Calu3 (cell line): ENCODE results near the gene RGS3. TPM values are rescaled to one million over a fixed set of nuclear protein-coding genes. Genes with fewer than 3 reads are reported as not detected.
A peak's percentile ranks its signal among the peaks of the same experiment; 100 is the strongest.

Experiments used
- BruUV-seq: library from RNA; stranded (reverse); fragments of 400-500 nt; replicated peaks from 2 replicates; lab custom pipeline; 2021; lab: Mats Ljungman, UMichigan
- CTCF ChIA-PET: fragments of 300-600 bp; sonication (Branson Sonifier 250); formaldehyde crosslinking; loops from one replicate; lab custom pipeline; 2022; ENCODE audit warnings: antibody characterized with exemption; lab: Charles Lee
- DNase-seq: peaks from one replicate; pipeline ENCODE4 v3.0.0; 2022
- H3K27ac Mint-ChIP-seq: one replicate; pipeline ENCODE4 v1.8.0; 2022; ENCODE audit warnings: mixed read lengths; ENCODE audit not compliant: unreplicated experiment
- H3K27me3 Mint-ChIP-seq: one replicate; pipeline ENCODE4 v1.8.0; 2022; ENCODE audit warnings: mixed read lengths; ENCODE audit not compliant: unreplicated experiment
- H3K36me3 Mint-ChIP-seq: one replicate; pipeline ENCODE4 v1.8.0; 2022; ENCODE audit warnings: mild to moderate bottlenecking, moderate library complexity, mixed read lengths; ENCODE audit not compliant: insufficient read depth, unreplicated experiment
- H3K4me1 Mint-ChIP-seq: one replicate; pipeline ENCODE4 v1.8.0; 2022; ENCODE audit warnings: mild to moderate bottlenecking, low read depth, mixed read lengths; ENCODE audit not compliant: unreplicated experiment
- H3K4me3 Mint-ChIP-seq: one replicate; pipeline ENCODE4 v1.8.0; 2022; ENCODE audit warnings: mild to moderate bottlenecking, low read depth, moderate library complexity, mixed read lengths; ENCODE audit not compliant: unreplicated experiment
- H3K9me3 Mint-ChIP-seq: one replicate; pipeline ENCODE4 v1.8.0; 2022; ENCODE audit warnings: low read depth, mixed read lengths; ENCODE audit not compliant: unreplicated experiment
- intact Hi-C: fragments of 100-400 bp; cut with micrococcal nuclease; formaldehyde crosslinking; loops from one replicate; pipeline ENCODE4 v1.10.0; 2022; ENCODE audit not compliant: unreplicated experiment
- total RNA-seq: library from RNA; stranded (reverse); gene quantifications from 2 replicates; pipeline ENCODE4 v1.2.3, GENCODE V29; 2022
- TF ChIP-seq, protein P1 (sequence below): fragments of 200-600 bp; IDR thresholded peaks from one replicate; pipeline ENCODE4 v1.8.0; 2022; ENCODE audit warnings: antibody characterized with exemption; ENCODE audit not compliant: unreplicated experiment

The RGS3 gene
- total RNA-seq, 1 experiment from 2014 or later: 61.8 TPM

DNA sequence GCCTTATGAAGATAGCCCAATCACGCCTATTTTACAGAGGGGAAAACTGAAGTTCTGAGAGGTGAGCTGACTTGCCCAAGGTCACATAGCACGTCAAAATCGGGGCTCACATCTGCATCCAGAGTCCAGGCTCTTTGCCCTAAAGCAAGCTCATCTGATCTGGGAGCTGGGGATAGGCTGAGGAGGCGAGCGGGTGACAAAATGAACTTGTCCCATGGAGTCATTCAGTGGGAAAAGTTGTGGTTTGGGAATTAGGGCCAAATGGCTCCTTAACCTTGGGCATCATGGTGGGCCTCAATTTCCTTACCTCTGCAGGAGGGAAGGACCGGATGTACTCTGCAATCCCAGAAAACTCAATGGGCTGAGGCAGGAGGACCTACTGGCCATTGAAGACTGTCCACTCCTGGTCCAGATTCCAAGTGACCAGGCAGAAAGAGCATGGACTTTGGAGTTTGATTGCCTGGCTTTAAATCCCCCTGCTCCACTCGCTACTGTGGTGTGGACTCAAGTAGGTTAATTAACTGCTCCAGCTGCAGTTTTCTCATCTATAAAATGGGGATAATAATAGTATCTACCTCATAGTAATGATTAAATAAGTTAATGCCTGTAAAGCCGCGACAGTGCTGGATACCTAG is 160.4 kb downstream of the RGS3 start:
- no peak overlapping the region for H3K4me3 Mint-ChIP-seq
- no TSS peak for BruUV-seq
- H3K36me3 Mint-ChIP-seq: peaks cover 39% of the 10 kb centered on the region
- peaks cover 45% of the 10 kb centered on the region for H3K4me1 Mint-ChIP-seq
- intact Hi-C loops: no loop called here
- TF ChIP-seq, protein P1, sequence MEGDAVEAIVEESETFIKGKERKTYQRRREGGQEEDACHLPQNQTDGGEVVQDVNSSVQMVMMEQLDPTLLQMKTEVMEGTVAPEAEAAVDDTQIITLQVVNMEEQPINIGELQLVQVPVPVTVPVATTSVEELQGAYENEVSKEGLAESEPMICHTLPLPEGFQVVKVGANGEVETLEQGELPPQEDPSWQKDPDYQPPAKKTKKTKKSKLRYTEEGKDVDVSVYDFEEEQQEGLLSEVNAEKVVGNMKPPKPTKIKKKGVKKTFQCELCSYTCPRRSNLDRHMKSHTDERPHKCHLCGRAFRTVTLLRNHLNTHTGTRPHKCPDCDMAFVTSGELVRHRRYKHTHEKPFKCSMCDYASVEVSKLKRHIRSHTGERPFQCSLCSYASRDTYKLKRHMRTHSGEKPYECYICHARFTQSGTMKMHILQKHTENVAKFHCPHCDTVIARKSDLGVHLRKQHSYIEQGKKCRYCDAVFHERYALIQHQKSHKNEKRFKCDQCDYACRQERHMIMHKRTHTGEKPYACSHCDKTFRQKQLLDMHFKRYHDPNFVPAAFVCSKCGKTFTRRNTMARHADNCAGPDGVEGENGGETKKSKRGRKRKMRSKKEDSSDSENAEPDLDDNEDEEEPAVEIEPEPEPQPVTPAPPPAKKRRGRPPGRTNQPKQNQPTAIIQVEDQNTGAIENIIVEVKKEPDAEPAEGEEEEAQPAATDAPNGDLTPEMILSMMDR: no peak
- no peaks in the 10 kb centered on the region for H3K27me3 Mint-ChIP-seq
- DNase-seq: no peak
- H3K27ac Mint-ChIP-seq: peak overlapping the region; percentile 99
- CTCF ChIA-PET: interaction anchor here (1.5 kb wide), 1 partner anchor 14 kb away, joined by 4 read pairs; no protein-coding TSS in a partner anchor
- H3K9me3 Mint-ChIP-seq: no peaks in the 10 kb centered on the region

DNA sequence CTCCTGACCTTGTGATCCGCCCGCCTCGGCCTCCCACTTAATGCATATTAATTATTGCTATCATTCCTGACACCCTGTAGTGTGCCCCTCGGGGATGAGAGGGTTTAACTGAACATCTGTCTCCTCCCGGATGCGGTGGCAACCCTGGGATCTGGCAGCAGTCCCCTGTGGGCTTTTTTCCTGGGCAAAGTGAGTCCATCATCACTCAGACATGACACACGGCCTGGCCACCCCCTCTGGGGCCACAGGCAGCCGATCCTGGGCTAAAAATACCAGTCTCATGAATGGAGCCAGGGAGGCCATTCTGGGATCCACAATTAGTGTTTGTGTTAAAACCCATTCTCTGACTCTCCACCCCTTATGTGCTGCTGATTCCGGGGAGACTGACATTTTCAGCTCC is 161.2 kb downstream of the RGS3 start:
- H3K27ac Mint-ChIP-seq: no peak overlapping the region
- H3K4me1 Mint-ChIP-seq: peaks cover 38% of the 10 kb centered on the region

DNA sequence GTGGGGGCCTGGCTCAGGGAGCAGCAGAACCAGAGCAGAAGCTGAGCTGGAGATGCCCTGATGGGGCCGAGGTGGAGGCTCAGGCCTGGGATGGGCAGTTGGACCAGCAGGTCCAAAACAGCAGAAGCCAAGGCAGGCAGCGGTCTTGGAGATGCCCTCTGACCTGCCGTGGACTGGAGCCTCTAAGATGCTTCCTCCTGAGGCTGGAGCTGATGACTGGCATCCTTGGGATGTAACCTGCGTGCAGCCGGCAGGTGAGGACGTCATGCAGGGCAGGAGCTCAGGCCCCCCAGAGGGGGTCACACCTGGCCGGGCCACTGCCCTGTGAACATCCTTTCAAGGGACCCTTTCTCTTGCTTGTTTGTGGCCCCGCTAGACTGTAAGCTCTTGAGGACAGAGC is 162.0 kb downstream of the RGS3 start:
- no peaks in the 10 kb centered on the region for H3K9me3 Mint-ChIP-seq
- H3K36me3 Mint-ChIP-seq: peaks cover 31% of the 10 kb centered on the region
- H3K27ac Mint-ChIP-seq: no peak overlapping the region
- TF ChIP-seq, protein P1: no peak
- peaks cover 30% of the 10 kb centered on the region for H3K4me1 Mint-ChIP-seq
- H3K27me3 Mint-ChIP-seq: no peaks in the 10 kb centered on the region
- BruUV-seq: no TSS peak
- intact Hi-C loops: no loop called here
- CTCF ChIA-PET: interaction anchor here (0.5 kb wide), 1 partner anchor 51 kb away, joined by 4 read pairs; no protein-coding TSS in a partner anchor
- H3K4me3 Mint-ChIP-seq: no peak overlapping the region
- DNase-seq: no peak

More for the DNA sequence above, 161.2 kb downstream of the RGS3 start:
- no peak for DNase-seq
- no peaks in the 10 kb centered on the region for H3K9me3 Mint-ChIP-seq
- no TSS peak for BruUV-seq
- TF ChIP-seq, protein P1: no peak
- H3K4me3 Mint-ChIP-seq: no peak overlapping the region
- H3K36me3 Mint-ChIP-seq: peaks cover 39% of the 10 kb centered on the region
- intact Hi-C loops: no loop called here
- H3K27me3 Mint-ChIP-seq: no peaks in the 10 kb centered on the region
- CTCF ChIA-PET: no interaction called here

DNA sequence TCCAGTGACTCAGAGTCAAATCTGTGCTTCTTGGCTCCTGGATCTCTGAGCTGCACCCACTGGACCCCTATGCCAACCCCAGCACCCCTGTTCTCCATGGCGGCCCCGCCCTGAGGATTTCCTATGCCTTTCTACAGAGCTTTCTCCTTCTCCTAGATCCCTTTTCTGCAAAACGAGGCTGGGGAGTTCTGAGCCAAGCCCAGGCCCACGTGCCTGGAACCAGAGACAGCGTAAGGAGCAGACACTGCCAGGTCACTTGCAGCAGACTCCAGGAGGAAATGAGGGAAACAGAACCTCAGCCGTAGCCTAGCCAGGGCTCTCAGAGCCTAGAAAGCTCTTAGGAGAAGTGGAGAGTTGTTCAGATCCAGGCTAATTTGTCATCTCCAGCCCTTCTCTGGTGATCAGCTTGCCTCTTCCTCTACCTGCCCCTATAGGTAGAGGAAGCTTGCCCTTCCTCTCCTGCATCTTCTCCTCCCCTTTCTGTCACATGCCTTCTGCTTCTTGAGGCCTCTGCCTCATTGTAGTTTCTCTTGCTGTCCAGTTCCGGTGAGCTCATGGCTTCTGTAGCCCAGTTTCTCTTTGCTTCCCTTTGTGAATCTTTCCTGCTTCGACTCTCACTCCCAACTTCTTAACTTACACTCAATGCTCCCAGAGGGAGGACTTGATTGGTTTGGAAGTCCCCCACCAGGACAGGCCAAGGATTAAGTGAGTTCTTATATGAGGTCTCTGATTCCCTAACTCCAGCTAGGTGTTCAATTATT is 163.4 kb downstream of the RGS3 start:
- Mint-ChIP-seq H3K27ac (no peak overlapping the region), H3K4me1 (peaks cover 20% of the 10 kb centered on the region), H3K4me3 (no peak overlapping the region)

More for the DNA sequence above, 163.4 kb downstream of the RGS3 start:
- no peak for DNase-seq
- intact Hi-C loops: no loop called here
- BruUV-seq: no TSS peak
- peaks cover 22% of the 10 kb centered on the region for H3K36me3 Mint-ChIP-seq
- CTCF ChIA-PET: interaction anchor here (0.8 kb wide), 1 partner anchor 28 kb away, joined by 3 read pairs; no protein-coding TSS in a partner anchor
- TF ChIP-seq, protein P1: no peak
- H3K27me3 Mint-ChIP-seq: no peaks in the 10 kb centered on the region
- H3K9me3 Mint-ChIP-seq: no peaks in the 10 kb centered on the region
